SU-DHL-6 (cell line): ENCODE measurements around the gene FBXL4.

Source experiments
- H2AFZ ChIP-seq: fragments of 200-600 bp; sonication (generic); 2 replicates; pipeline ENCODE4 v1.6.1; 2014; ENCODE audit warnings: low read depth, mild to moderate bottlenecking, moderate library complexity, mixed read lengths, antibody characterized with exemption, low read length; ENCODE audit not compliant: severe bottlenecking
- H3F3A ChIP-seq: fragments of 200-600 bp; shearing (Covaris generic); 2 replicates; pipeline ENCODE4 v1.6.0; 2016; ENCODE audit warnings: antibody characterized with exemption, mild to moderate bottlenecking; ENCODE audit not compliant: insufficient read depth
- H3K27ac ChIP-seq: fragments of 200-600 bp; sonication (generic); 2 replicates; pipeline ENCODE4 v1.5.1; 2016; ENCODE audit warnings: low read depth, mild to moderate bottlenecking, low read length, moderate library complexity, mixed read lengths
- H3K27me3 ChIP-seq: fragments of 200-600 bp; sonication (generic), shearing (Covaris generic); 2 replicates; pipeline ENCODE4 v1.6.0; 2014; ENCODE audit warnings: mild to moderate bottlenecking, low read length
- H3K36me3 ChIP-seq: fragments of 200-600 bp; sonication (generic); 2 replicates; pipeline ENCODE4 v1.6.1; 2014; ENCODE audit warnings: mild to moderate bottlenecking, low read length, mixed read lengths
- H3K4me2 ChIP-seq: fragments of 300-600, 200-600 bp; shearing (Covaris generic), sonication (generic); 2 replicates; pipeline ENCODE4 v1.6.0; 2014; ENCODE audit warnings: low read length, low read depth, mild to moderate bottlenecking; ENCODE audit not compliant: poor library complexity, severe bottlenecking
- H3K4me3 ChIP-seq: fragments of 200-600 bp; sonication (generic); 2 replicates; pipeline ENCODE4 v1.5.1; 2014; ENCODE audit warnings: antibody characterized with exemption, low read length, mild to moderate bottlenecking, mixed read lengths; ENCODE audit not compliant: insufficient read depth, poor library complexity, severe bottlenecking
- H3K79me2 ChIP-seq: fragments of 200-600 bp; sonication (generic); 2 replicates; pipeline ENCODE4 v1.6.1; 2014; ENCODE audit warnings: mild to moderate bottlenecking, low read length, moderate library complexity; ENCODE audit not compliant: insufficient read depth
- H3K9ac ChIP-seq: fragments of 200-600 bp; sonication (generic); 2 replicates; pipeline ENCODE4 v1.7.0; 2014; ENCODE audit warnings: mild to moderate bottlenecking, low read length
- H3K9me2 ChIP-seq: fragments of 200-600 bp; sonication (generic); replicated peaks from 2 replicates; pipeline ENCODE4 v1.6.1; 2014; ENCODE audit warnings: low read length; ENCODE audit not compliant: insufficient read depth
- H3K9me3 ChIP-seq: fragments of 200-600 bp; sonication (generic); 2 replicates; pipeline ENCODE4 v1.6.1; 2014; ENCODE audit warnings: low read length, mixed read lengths; ENCODE audit not compliant: insufficient read depth
- H4K20me1 ChIP-seq: fragments of 200-600 bp; sonication (generic); 2 replicates; pipeline ENCODE4 v1.6.1; 2014; ENCODE audit warnings: low read depth, mild to moderate bottlenecking, antibody characterized with exemption, low read length, moderate library complexity, mixed read lengths
- CTCF ChIP-seq: fragments of 200-600 bp; sonication (generic); IDR thresholded peaks from one replicate; pipeline ENCODE4 v1.5.1; 2017; ENCODE audit warnings: antibody characterized with exemption, mild to moderate bottlenecking, low read length, moderate library complexity; ENCODE audit not compliant: insufficient read depth, poor library complexity, severe bottlenecking
- EZH2phosphoT487 ChIP-seq: fragments of 200-600 bp; sonication (generic), shearing (Covaris generic); conservative IDR thresholded peaks from 2 replicates; pipeline ENCODE4 v1.6.1; 2018; ENCODE audit warnings: mild to moderate bottlenecking, antibody characterized with exemption, low read length, moderate library complexity, mixed read lengths

Gene FBXL4

GRCh38 chr6:98832284-98833056 is 115.3 kb downstream of the FBXL4 start:
- no peaks in the 10 kb centered on the region for H3F3A ChIP-seq
- H3K27me3 ChIP-seq = no peaks in the 10 kb centered on the region
- no peak overlapping the region for H3K4me2 ChIP-seq
- no peaks in the 10 kb centered on the region for H3K79me2 ChIP-seq
- no peaks in the 10 kb centered on the region for H3K9me2 ChIP-seq
- no peak overlapping the region for H3K4me3 ChIP-seq
- no peaks in the 10 kb centered on the region for H3K9me3 ChIP-seq
- TF ChIP-seq EZH2phosphoT487 (no peak), CTCF (no peak)
- H3K27ac ChIP-seq = no peak overlapping the region
- no peak overlapping the region for H2AFZ ChIP-seq
- no peaks in the 10 kb centered on the region for H3K36me3 ChIP-seq
- no peaks in the 10 kb centered on the region for H4K20me1 ChIP-seq
- no peak overlapping the region for H3K9ac ChIP-seq

- TF ChIP-seq EZH2phosphoT487 (no peak), CTCF (no peak)
- no peak overlapping the region for H3K4me3 ChIP-seq
- no peak overlapping the region for H2AFZ ChIP-seq
- no peak overlapping the region for H3K4me2 ChIP-seq
- no peak overlapping the region for H3K27ac ChIP-seq
- no peaks in the 10 kb centered on the region for H3K79me2 ChIP-seq
- no peak overlapping the region for H3K9ac ChIP-seq
- no peaks in the 10 kb centered on the region for H3K36me3 ChIP-seq
- H3K27me3 ChIP-seq = no peaks in the 10 kb centered on the region
- H3K9me3 ChIP-seq = no peaks in the 10 kb centered on the region
- no peaks in the 10 kb centered on the region for H4K20me1 ChIP-seq
- H3K9me2 ChIP-seq = no peaks in the 10 kb centered on the region
- no peaks in the 10 kb centered on the region for H3F3A ChIP-seq
Measured at GRCh38 chr6:98831959-98832283, 115.8 kb downstream of the FBXL4 start.

- H4K20me1 ChIP-seq = no peaks in the 10 kb centered on the region
- H3K27ac ChIP-seq = no peak overlapping the region
- no peak overlapping the region for H3K4me2 ChIP-seq
Measured at GRCh38 chr6:98831057-98831958, 116.4 kb downstream of the FBXL4 start.

More at GRCh38 chr6:98831057-98831958, 116.4 kb downstream of the FBXL4 start:
- no peaks in the 10 kb centered on the region for H3K9me3 ChIP-seq
- H3K27me3 ChIP-seq = no peaks in the 10 kb centered on the region
- TF ChIP-seq CTCF (no peak), EZH2phosphoT487 (no peak)
- no peaks in the 10 kb centered on the region for H3K36me3 ChIP-seq
- H3K4me3 ChIP-seq = no peak overlapping the region
- H3K79me2 ChIP-seq = no peaks in the 10 kb centered on the region
- no peak overlapping the region for H3K9ac ChIP-seq
- no peaks in the 10 kb centered on the region for H3F3A ChIP-seq
- H2AFZ ChIP-seq = no peak overlapping the region
- H3K9me2 ChIP-seq = no peaks in the 10 kb centered on the region
